Measurements from ENCODE around the gene IGF2. TPM values are rescaled to one million over a fixed set of nuclear protein-coding genes. Genes with fewer than 3 reads are reported as not detected.

IGF2 gene
- total RNA-seq, 4 donors from 2014 or later, result 9.9 to 26.6 (median 18.1) TPM

DNA sequence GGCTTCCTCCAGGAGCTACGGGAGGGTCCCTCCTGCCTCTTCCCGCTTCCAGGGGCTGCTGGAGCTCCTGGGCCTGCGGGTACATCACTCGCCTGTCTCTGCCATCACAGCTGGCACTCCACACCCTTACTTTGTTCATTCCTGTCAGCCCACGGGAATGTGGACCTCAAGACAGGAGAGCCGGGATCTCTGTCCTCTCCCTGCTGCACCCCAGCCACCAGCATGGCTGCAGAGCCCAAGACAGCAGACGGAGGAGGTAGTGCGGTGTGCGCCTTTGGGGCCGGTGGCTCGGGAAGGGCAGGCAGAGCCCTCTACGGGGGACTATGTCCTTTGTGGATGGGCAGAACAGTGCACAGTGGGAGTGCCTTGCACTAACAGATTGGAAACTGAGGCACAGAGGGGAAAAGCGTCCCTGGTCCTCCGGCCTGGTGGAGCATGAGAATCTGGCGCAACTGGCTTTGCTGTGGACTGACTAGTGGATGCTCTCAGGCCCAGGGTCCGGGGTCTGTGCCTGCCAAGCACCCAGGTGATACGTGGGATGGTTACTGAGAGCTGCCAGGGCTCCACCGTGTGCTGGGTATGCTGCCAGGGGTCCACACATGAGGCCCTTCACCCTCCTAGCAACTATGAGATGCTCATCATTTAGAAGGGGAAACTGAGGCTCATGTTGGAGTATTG, 47.3 kb downstream of the IGF2 start:
- 92 to 97% methylated on average over 15 to 17 of the region's 18 CpGs for WGBS, 2 donors
- intact Hi-C loops (cut with DNase I), result no loop called here
- Histone ChIP-seq H3K4me3 (replicated peaks in 1 of 3) (no peak overlapping the region), H3K27ac (no peak overlapping the region), H3K36me3 (no peaks in the 10 kb centered on the region), H3K9me3 (no peaks in the 10 kb centered on the region), H3K4me1 (peaks cover 7 to 28% of the 10 kb centered on the region in 2 donors), H3K27me3 (no peaks in the 10 kb centered on the region)
- DNase-seq, result no peak
- TF ChIP-seq, protein P1, sequence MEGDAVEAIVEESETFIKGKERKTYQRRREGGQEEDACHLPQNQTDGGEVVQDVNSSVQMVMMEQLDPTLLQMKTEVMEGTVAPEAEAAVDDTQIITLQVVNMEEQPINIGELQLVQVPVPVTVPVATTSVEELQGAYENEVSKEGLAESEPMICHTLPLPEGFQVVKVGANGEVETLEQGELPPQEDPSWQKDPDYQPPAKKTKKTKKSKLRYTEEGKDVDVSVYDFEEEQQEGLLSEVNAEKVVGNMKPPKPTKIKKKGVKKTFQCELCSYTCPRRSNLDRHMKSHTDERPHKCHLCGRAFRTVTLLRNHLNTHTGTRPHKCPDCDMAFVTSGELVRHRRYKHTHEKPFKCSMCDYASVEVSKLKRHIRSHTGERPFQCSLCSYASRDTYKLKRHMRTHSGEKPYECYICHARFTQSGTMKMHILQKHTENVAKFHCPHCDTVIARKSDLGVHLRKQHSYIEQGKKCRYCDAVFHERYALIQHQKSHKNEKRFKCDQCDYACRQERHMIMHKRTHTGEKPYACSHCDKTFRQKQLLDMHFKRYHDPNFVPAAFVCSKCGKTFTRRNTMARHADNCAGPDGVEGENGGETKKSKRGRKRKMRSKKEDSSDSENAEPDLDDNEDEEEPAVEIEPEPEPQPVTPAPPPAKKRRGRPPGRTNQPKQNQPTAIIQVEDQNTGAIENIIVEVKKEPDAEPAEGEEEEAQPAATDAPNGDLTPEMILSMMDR (IDR thresholded peaks at IDR 0.05), result no peak
- TF ChIP-seq POLR2A (IDR thresholded peaks at IDR 0.05), result no peak

DNA sequence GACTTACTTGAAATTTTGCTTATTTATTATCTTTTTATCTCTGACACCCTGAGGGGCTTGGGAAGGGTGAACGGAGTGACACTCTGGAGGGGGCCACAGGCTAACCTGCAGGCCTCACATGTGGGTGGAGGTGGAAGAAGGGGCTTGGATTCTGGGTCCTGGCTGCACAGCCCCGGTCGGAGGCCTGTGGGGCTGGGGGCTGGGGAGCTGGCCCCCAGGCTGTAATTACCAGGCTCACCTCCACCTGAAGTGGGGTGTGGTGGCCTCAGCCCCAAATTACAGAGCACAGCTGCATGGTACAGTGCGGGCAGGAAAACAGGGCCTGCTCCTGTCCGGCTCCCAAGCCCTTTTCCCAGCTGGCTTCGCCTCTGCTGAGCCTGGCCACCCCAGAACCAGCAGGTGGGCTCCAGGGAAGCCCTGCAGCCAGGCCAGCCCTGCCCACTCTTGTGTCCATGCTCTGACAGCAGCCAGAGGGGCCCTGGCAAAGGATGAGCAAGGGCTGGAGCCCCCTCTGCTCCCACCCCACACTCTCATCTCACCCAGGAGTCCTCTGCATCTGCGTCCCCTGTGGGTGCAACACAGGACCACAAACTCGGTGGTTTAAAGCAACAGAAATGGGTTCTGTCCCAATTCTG, 48.0 kb downstream of the IGF2 start:
- Histone ChIP-seq H3K4me3 (replicated peaks in 1 of 3) (no peak overlapping the region), H3K4me1 (peaks cover 7 to 24% of the 10 kb centered on the region in 2 donors), H3K27me3 (no peaks in the 10 kb centered on the region), H3K9me3 (no peaks in the 10 kb centered on the region), H3K27ac (no peak overlapping the region), H3K36me3 (no peaks in the 10 kb centered on the region)
- intact Hi-C loops (cut with DNase I), result no loop called here
- TF ChIP-seq, protein P1 (IDR thresholded peaks at IDR 0.05), result no peak
- no peak for TF ChIP-seq POLR2A (IDR thresholded peaks at IDR 0.05)
- 87 to 95% methylated on average over 7 to 8 of the region's 8 CpGs for WGBS, 2 donors
- DNase-seq, result no peak

DNA sequence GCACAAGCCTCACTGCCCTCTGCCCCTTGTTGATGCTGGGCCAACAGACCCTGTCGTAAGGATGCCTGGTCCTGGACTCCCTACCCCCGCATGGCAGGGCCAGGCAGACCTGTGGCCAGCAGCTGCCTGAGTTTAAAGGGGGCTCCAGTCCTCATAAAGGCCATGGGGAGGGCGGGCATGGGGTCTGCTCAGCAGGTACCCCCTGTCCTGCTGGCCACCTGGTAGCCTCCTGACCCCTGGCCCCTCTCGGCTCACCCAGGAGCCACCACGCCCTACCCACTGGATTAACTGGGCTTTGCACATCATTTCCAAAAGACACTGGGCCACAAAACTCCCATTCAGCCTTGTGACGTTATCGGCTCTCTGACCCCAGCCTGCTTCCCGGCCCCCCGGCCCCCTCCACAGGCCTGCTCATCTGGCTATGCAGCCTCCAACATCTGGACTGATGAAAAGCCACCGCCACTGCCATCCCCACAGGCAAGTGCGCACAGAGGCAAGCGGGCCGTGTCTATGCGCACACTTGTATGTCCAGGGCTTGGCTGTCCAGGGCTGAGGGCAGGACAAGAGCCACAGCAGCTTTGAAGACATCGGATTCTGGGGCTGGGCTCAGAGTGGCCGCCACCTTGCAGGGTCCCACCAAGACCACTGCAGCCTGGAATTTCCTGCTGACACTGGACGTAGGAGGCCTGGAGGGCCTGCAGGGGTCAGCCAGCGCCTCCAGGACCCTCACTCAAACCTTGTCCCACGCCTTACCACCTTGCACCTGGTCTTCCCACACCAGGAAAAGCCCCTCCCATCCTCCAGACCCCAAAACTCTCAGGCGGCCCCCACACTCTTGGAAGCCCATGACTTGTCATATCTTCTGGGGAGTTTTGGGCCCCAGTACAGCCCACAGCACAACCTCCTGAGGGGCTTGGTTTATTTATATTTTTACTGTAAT, 48.7 kb downstream of the IGF2 start:
- H3K4me3 ChIP-seq (replicated peaks in 1 of 3), result no peak overlapping the region
- no peaks in the 10 kb centered on the region for H3K36me3 ChIP-seq
- peaks cover 7 to 24% of the 10 kb centered on the region in 2 donors for H3K4me1 ChIP-seq
- no peak overlapping the region for H3K27ac ChIP-seq
- intact Hi-C loops (cut with DNase I), result no loop called here
- no peaks in the 10 kb centered on the region for H3K27me3 ChIP-seq
- no peak for DNase-seq
- TF ChIP-seq, protein P1 (IDR thresholded peaks at IDR 0.05), result no peak
- no peak for TF ChIP-seq POLR2A (IDR thresholded peaks at IDR 0.05)
- H3K9me3 ChIP-seq, result no peaks in the 10 kb centered on the region
- WGBS, 2 donors, result 94% methylated on average over 17 to 20 of the region's 20 CpGs

DNA sequence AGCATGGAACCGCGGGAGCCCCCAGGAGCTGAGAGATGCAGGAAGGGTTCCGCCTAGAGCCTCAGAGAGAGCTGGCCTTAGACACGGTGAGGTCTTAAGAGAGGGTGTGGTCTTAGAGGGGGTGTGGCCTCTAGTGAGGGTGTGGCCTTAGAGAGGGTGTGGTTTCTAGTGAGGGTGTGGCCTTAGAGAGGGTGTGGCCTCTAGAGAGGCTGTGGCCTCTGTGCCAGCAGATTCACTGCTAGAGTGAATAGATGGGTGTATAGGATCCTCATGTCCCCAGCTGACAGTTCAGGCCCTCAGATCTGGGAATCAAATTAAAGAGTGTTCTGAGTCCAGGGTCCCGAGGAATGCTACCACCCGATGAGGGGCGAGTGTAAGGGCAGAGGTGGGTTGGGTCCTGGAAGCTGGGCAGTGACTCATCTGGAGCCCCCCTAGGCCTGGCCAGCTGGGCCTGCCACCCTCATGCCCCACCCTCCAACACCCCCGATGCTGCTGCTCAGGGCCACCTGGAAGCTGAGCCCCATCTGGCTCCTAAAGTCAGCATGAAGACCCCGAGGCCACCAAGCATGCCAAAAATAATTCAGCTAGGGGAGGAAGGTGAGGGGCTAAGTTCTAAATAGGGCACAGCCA, 49.5 kb downstream of the IGF2 start:
- no peak for DNase-seq
- H3K9me3 ChIP-seq, result no peaks in the 10 kb centered on the region

More for the DNA sequence above, 49.5 kb downstream of the IGF2 start:
- no peaks in the 10 kb centered on the region for H3K27me3 ChIP-seq
- whole genome bisulfite sequencing, 2 donors, result 86 to 91% methylated on average over 8 of the region's 9 CpGs
- no peaks in the 10 kb centered on the region for H3K36me3 ChIP-seq
- no peak overlapping the region for H3K4me3 ChIP-seq (replicated peaks in 1 of 3)
- peaks cover 7 to 24% of the 10 kb centered on the region in 2 donors for H3K4me1 ChIP-seq
- intact Hi-C loops (cut with DNase I), result no loop called here
- TF ChIP-seq POLR2A (IDR thresholded peaks at IDR 0.05), result no peak
- TF ChIP-seq, protein P1 (IDR thresholded peaks at IDR 0.05), result no peak
- H3K27ac ChIP-seq, result no peak overlapping the region

Measured in thyroid gland (tissue), 4 donors.